Neural cell (in vitro differentiated cells): Measurements from ENCODE around the gene DSG4. TPM values are rescaled to one million over a fixed set of nuclear protein-coding genes. Genes with fewer than 3 reads are reported as not detected.

ENCODE experiments used
- H2AFZ ChIP-seq: fragments of 200-600, 300-800 bp; sonication (generic), shearing (Covaris generic); 2 replicates; pipeline ENCODE4 v1.6.0; 2014; ENCODE audit warnings: low read depth, mild to moderate bottlenecking, antibody characterized with exemption, low read length, moderate library complexity
- H3F3A ChIP-seq: fragments of 200-600 bp; shearing (Covaris generic); 2 replicates; pipeline ENCODE4 v1.6.1; 2016; ENCODE audit warnings: mild to moderate bottlenecking, moderate library complexity, mixed read lengths, antibody characterized with exemption, low read length; ENCODE audit not compliant: insufficient read depth, poor library complexity, severe bottlenecking
- H3K27ac ChIP-seq: fragments of 200-600, 300-800 bp; sonication (generic), shearing (Covaris generic); 2 replicates; pipeline ENCODE4 v1.5.1; 2014; ENCODE audit warnings: mild to moderate bottlenecking, low read length, moderate library complexity
- H3K27me3 ChIP-seq: fragments of 300-800, 200-600 bp; sonication (generic), shearing (Covaris generic); 2 replicates; pipeline ENCODE4 v1.6.0; 2014; ENCODE audit warnings: mild to moderate bottlenecking, low read depth, low read length, moderate library complexity; ENCODE audit not compliant: insufficient read depth
- H3K36me3 ChIP-seq: fragments of 300-800, 200-600 bp; sonication (generic), shearing (Covaris generic); 2 replicates; pipeline ENCODE4 v1.5.1; 2014; ENCODE audit warnings: mild to moderate bottlenecking, antibody characterized with exemption, low read length, moderate library complexity; ENCODE audit not compliant: insufficient read depth
- H3K4me2 ChIP-seq: fragments of 300-800, 200-600 bp; sonication (generic), shearing (Covaris generic); 2 replicates; pipeline ENCODE4 v1.6.0; 2014; ENCODE audit warnings: mild to moderate bottlenecking, low read length
- H3K4me3 ChIP-seq: fragments of 300-800, 200-600 bp; sonication (generic), shearing (Covaris generic); 2 replicates; pipeline ENCODE4 v1.5.1; 2014; ENCODE audit warnings: mild to moderate bottlenecking, low read length, moderate library complexity
- H3K79me2 ChIP-seq: fragments of 200-600 bp; shearing (Covaris generic); replicated peaks from 2 replicates; pipeline ENCODE4 v1.6.0; 2014; ENCODE audit warnings: mild to moderate bottlenecking, low read length, moderate library complexity; ENCODE audit not compliant: insufficient read depth
- H3K9ac ChIP-seq: fragments of 300-800, 200-600 bp; sonication (generic), shearing (Covaris generic); 2 replicates; pipeline ENCODE4 v1.6.1; 2016; ENCODE audit warnings: mild to moderate bottlenecking, low read length, mixed read lengths
- H3K9me2 ChIP-seq: fragments of 200-600 bp; shearing (Covaris generic); 2 replicates; pipeline ENCODE4 v1.6.1; 2016; ENCODE audit warnings: mild to moderate bottlenecking, low read length, mixed read lengths; ENCODE audit not compliant: insufficient read depth
- H3K9me3 ChIP-seq: fragments of 200-600, 300-800 bp; sonication (generic), shearing (Covaris generic); 2 replicates; pipeline ENCODE4 v1.6.1; 2016; ENCODE audit warnings: mild to moderate bottlenecking, mixed run types, low read length, moderate library complexity, mixed read lengths
- H4K20me1 ChIP-seq: fragments of 200-600 bp; shearing (Covaris generic); 2 replicates; pipeline ENCODE4 v1.6.1; 2016; ENCODE audit warnings: mild to moderate bottlenecking, mixed run types; ENCODE audit not compliant: insufficient read depth
- EP300 ChIP-seq: fragments of 450-650 bp; conservative IDR thresholded peaks from 2 replicates; pipeline ENCODE4 v1.6.1; 2014; ENCODE audit warnings: antibody characterized with exemption, mild to moderate bottlenecking, moderate library complexity; ENCODE audit not compliant: poor library complexity, severe bottlenecking
- EZH2 ChIP-seq: fragments of 200-600, 300-800 bp; shearing (Covaris generic), sonication (generic); IDR thresholded peaks from 2 replicates; pipeline ENCODE4 v1.6.1; 2014; ENCODE audit warnings: antibody characterized with exemption, low read length, borderline replicate concordance, mild to moderate bottlenecking; ENCODE audit not compliant: insufficient read depth, poor library complexity, severe bottlenecking
- MXI1 ChIP-seq: fragments of 450-650 bp; conservative IDR thresholded peaks from 2 replicates; pipeline ENCODE4 v1.6.1; 2014; ENCODE audit warnings: antibody characterized with exemption, mild to moderate bottlenecking; ENCODE audit not compliant: poor library complexity, severe bottlenecking
- POLR2AphosphoS5 ChIP-seq: IDR thresholded peaks from 2 replicates; pipeline ENCODE4 v1.6.1; 2012
- RAD21 ChIP-seq: fragments of 450-650 bp; conservative IDR thresholded peaks from 2 replicates; pipeline ENCODE4 v1.6.1; 2014; ENCODE audit warnings: antibody characterized with exemption, mild to moderate bottlenecking, moderate library complexity
- SMC3 ChIP-seq: fragments of 450-650 bp; conservative IDR thresholded peaks from 2 replicates; pipeline ENCODE4 v1.6.1; 2014; ENCODE audit warnings: antibody characterized with exemption, mild to moderate bottlenecking, moderate library complexity; ENCODE audit not compliant: poor library complexity
- TAF1 ChIP-seq: IDR thresholded peaks from 2 replicates; pipeline ENCODE4 v1.6.1; 2012; ENCODE audit warnings: low read depth
- polyA plus RNA-seq: library from polyadenylated mRNA; depleted of rRNA; stranded (reverse); fragments of >200 nt; gene quantifications from 2 replicates; pipeline ENCODE4 v1.2.3, GENCODE V29; 2014
- TF ChIP-seq, protein P1 (sequence below): IDR thresholded peaks from 2 replicates; pipeline ENCODE4 v1.6.1; 2012; ENCODE audit warnings: borderline replicate concordance
- TF ChIP-seq, protein P2 (sequence below): fragments of 450-650 bp; IDR thresholded peaks from 2 replicates; pipeline ENCODE4 v1.5.1; 2014; ENCODE audit warnings: antibody characterized with exemption, mild to moderate bottlenecking, moderate library complexity; ENCODE audit not compliant: poor library complexity, severe bottlenecking

DSG4 gene
- polyA plus RNA-seq, 1 donor from 2014 or later: not detected

DNA sequence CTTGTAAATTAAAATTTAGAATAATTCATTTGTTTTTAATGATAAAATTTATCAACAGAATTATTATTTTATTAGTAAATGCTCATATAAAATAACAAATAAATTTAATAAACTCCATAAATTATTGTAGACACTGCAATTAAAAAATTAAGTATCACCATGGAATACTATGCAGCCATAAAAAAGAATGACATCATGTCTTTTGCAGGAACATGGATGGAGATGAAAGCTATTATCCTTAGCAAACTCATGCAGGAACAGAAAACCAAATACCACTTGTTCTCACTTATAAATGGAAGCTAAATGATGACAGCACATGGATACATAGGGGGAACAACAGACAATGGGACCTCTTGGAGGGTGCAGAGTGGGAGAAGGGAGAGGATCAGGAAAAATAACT lies 41.3 kb downstream of the DSG4 start:
- no peak overlapping the region for H3K4me3 ChIP-seq
- no peak overlapping the region for H3K27ac ChIP-seq
- no peak overlapping the region for H2AFZ ChIP-seq
- H3K9me2 ChIP-seq: no peaks in the 10 kb centered on the region
- H3K9me3 ChIP-seq: no peaks in the 10 kb centered on the region
- no peaks in the 10 kb centered on the region for H3K79me2 ChIP-seq
- H3F3A ChIP-seq: no peaks in the 10 kb centered on the region
- no peaks in the 10 kb centered on the region for H3K36me3 ChIP-seq
- H3K27me3 ChIP-seq: no peaks in the 10 kb centered on the region
- no peak overlapping the region for H3K9ac ChIP-seq
- no peak overlapping the region for H3K4me2 ChIP-seq
- TF ChIP-seq MXI1 (no peak), TAF1 (no peak), EP300 (no peak), POLR2AphosphoS5 (no peak), RAD21 (no peak), SMC3 (no peak), EZH2 (no peak)
- TF ChIP-seq, protein P1, sequence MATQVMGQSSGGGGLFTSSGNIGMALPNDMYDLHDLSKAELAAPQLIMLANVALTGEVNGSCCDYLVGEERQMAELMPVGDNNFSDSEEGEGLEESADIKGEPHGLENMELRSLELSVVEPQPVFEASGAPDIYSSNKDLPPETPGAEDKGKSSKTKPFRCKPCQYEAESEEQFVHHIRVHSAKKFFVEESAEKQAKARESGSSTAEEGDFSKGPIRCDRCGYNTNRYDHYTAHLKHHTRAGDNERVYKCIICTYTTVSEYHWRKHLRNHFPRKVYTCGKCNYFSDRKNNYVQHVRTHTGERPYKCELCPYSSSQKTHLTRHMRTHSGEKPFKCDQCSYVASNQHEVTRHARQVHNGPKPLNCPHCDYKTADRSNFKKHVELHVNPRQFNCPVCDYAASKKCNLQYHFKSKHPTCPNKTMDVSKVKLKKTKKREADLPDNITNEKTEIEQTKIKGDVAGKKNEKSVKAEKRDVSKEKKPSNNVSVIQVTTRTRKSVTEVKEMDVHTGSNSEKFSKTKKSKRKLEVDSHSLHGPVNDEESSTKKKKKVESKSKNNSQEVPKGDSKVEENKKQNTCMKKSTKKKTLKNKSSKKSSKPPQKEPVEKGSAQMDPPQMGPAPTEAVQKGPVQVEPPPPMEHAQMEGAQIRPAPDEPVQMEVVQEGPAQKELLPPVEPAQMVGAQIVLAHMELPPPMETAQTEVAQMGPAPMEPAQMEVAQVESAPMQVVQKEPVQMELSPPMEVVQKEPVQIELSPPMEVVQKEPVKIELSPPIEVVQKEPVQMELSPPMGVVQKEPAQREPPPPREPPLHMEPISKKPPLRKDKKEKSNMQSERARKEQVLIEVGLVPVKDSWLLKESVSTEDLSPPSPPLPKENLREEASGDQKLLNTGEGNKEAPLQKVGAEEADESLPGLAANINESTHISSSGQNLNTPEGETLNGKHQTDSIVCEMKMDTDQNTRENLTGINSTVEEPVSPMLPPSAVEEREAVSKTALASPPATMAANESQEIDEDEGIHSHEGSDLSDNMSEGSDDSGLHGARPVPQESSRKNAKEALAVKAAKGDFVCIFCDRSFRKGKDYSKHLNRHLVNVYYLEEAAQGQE: no peak
- TF ChIP-seq, protein P2, sequence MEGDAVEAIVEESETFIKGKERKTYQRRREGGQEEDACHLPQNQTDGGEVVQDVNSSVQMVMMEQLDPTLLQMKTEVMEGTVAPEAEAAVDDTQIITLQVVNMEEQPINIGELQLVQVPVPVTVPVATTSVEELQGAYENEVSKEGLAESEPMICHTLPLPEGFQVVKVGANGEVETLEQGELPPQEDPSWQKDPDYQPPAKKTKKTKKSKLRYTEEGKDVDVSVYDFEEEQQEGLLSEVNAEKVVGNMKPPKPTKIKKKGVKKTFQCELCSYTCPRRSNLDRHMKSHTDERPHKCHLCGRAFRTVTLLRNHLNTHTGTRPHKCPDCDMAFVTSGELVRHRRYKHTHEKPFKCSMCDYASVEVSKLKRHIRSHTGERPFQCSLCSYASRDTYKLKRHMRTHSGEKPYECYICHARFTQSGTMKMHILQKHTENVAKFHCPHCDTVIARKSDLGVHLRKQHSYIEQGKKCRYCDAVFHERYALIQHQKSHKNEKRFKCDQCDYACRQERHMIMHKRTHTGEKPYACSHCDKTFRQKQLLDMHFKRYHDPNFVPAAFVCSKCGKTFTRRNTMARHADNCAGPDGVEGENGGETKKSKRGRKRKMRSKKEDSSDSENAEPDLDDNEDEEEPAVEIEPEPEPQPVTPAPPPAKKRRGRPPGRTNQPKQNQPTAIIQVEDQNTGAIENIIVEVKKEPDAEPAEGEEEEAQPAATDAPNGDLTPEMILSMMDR: no peak
- no peaks in the 10 kb centered on the region for H4K20me1 ChIP-seq

DNA sequence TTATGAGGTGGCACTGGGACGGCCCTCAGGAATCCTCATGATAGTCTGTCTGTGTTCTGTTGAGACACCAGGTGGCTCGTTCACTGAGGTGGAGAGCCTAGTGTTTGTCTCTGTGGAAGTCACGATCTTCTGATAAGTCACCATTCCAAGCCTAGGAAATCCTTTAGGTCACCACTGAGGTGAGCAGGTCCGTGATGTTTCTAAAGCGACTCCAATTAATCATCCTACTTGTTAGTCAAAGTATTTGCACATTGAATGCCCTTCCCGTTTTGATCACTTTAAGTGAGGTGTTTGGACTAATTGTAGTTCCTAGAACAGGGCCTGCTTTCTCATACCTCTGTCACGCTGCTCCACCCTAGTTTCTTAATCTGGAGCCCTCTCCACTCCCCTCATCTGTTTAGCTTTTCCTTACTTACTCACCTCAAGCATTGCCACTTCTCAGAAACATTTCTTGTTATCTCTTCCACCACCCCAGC lies 42.9 kb downstream of the DSG4 start:
- H2AFZ ChIP-seq: no peak overlapping the region
- H3K4me2 ChIP-seq: no peak overlapping the region
- no peak overlapping the region for H3K9ac ChIP-seq
- no peaks in the 10 kb centered on the region for H4K20me1 ChIP-seq
- no peaks in the 10 kb centered on the region for H3K9me3 ChIP-seq
- no peaks in the 10 kb centered on the region for H3K27me3 ChIP-seq
- no peak overlapping the region for H3K4me3 ChIP-seq
- TF ChIP-seq EP300 (no peak), MXI1 (no peak), TAF1 (no peak), SMC3 (no peak), EZH2 (no peak), POLR2AphosphoS5 (no peak), RAD21 (no peak)
- TF ChIP-seq, protein P2: no peak
- TF ChIP-seq, protein P1: no peak
- no peaks in the 10 kb centered on the region for H3K36me3 ChIP-seq
- H3F3A ChIP-seq: no peaks in the 10 kb centered on the region
- no peak overlapping the region for H3K27ac ChIP-seq
- H3K9me2 ChIP-seq: no peaks in the 10 kb centered on the region
- H3K79me2 ChIP-seq: no peaks in the 10 kb centered on the region
